HepG2 (cell line): ENCODE data around the gene EMC9. TPM values are rescaled to one million over a fixed set of nuclear protein-coding genes. Genes with fewer than 3 reads are reported as not detected.

Experiments
- ATAC-seq: fragments of 200-7000 bp; cut with Tn5 transposase; 3 replicates; pipeline ENCODE4 v1.9.1; 2020; ENCODE audit warnings: mild to moderate bottlenecking, moderate library complexity
- BruUV-seq: library from RNA; stranded (reverse); fragments of 400-500 nt; replicated peaks from 2 replicates; lab custom pipeline; 2021; lab: Mats Ljungman, UMichigan
- CTCF ChIA-PET: fragments of 300-600 bp; formaldehyde crosslinking; extraction: SDS; loops from one replicate; lab custom pipeline; 2021; ENCODE audit warnings: low total read pairs, inconsistent platforms, low intra/inter-chr PET ratio; lab: Yijun Ruan, JAX
- POLR2A ChIA-PET: fragments of 350-600 bp; sonication (Branson Sonifier 250); formaldehyde crosslinking; loops from one replicate; lab custom pipeline; 2020; ENCODE audit warnings: antibody characterized with exemption, inconsistent platforms; lab: Yijun Ruan, JAX
- DNase-seq: peaks from one replicate; pipeline ENCODE4 v3.0.0-alpha.2; 2015; ENCODE audit warnings: low spot score
- FAIRE-seq: peaks from 3 replicates; lab custom pipeline; 2011; peaks lifted over from hg19 to GRCh38; lab: Jason Lieb, UNC
- H2AFZ ChIP-seq: one replicate; pipeline ENCODE4 v1.6.1; 2011; ENCODE audit warnings: low read length, inconsistent platforms
- H3K27ac ChIP-seq: fragments of 300-600 bp; 3 replicates; pipeline ENCODE4 v1.8.0; 2011; ENCODE audit warnings: mixed run types, mild to moderate bottlenecking, mixed read lengths, low read length, inconsistent platforms; ENCODE audit not compliant: insufficient read depth; ENCODE audit errors: extremely low read length
- H3K27me3 ChIP-seq, 2 experiments: fragments of 200-600 bp in 1 of 2; 2 replicates in 1 of 2; 3 replicates in 1 of 2; pipeline versions ENCODE4 v1.6.0 to v1.8.0; 2011; ENCODE audit warnings: low read length in 2 of 2, mild to moderate bottlenecking in 2 of 2, moderate library complexity in 2 of 2, inconsistent platforms in 1 of 2; ENCODE audit not compliant: insufficient read depth in 2 of 2, control insufficient read depth in 1 of 2
- H3K36me3 ChIP-seq, 2 experiments: fragments of 200-600 bp in 1 of 2; replicated peaks in 1 of 2; 2 replicates in 1 of 2; 3 replicates in 1 of 2; pipeline versions ENCODE4 v1.5.1 to v1.8.0; 2011; ENCODE audit warnings: low read length in 2 of 2, inconsistent platforms in 1 of 2; ENCODE audit not compliant: insufficient read depth in 2 of 2, control insufficient read depth in 1 of 2
- H3K4me1 ChIP-seq: 2 replicates; pipeline ENCODE4 v1.5.1; 2012; ENCODE audit warnings: low read length, inconsistent platforms; ENCODE audit not compliant: insufficient read depth
- H3K4me2 ChIP-seq: 2 replicates; pipeline ENCODE4 v1.6.0; 2011; ENCODE audit warnings: low read depth, low read length, inconsistent platforms
- H3K4me3 ChIP-seq, 3 experiments: fragments of 200-600 bp in 1 of 3; sonication (generic), shearing (Covaris generic) in 1 of 3; replicated peaks in 1 of 3; 2 replicates each; pipeline ENCODE4 v1.5.1; 2011 to 2016; ENCODE audit warnings: low read length in 3 of 3, inconsistent platforms in 2 of 3, low read depth in 2 of 3, mild to moderate bottlenecking in 2 of 3, control low read depth in 1 of 3, mixed read lengths in 1 of 3; ENCODE audit not compliant: insufficient read depth in 1 of 3
- H3K79me2 ChIP-seq: one replicate; pipeline ENCODE4 v1.6.1; 2011; ENCODE audit warnings: low read length, inconsistent platforms; ENCODE audit not compliant: insufficient read depth
- H3K9ac ChIP-seq: 2 replicates; pipeline ENCODE4 v1.6.0; 2011; ENCODE audit warnings: mild to moderate bottlenecking, low read depth, low read length, inconsistent platforms; ENCODE audit not compliant: insufficient read depth
- H3K9me3 ChIP-seq: 2 replicates; pipeline ENCODE4 v1.5.1; 2012; ENCODE audit warnings: mild to moderate bottlenecking, low read length
- H4K20me1 ChIP-seq: 2 replicates; pipeline ENCODE4 v1.6.0; 2011; ENCODE audit warnings: inconsistent platforms, mild to moderate bottlenecking, low read length, moderate library complexity; ENCODE audit not compliant: insufficient read depth
- CCDC6 ChIP-seq: sonication (generic); formaldehyde crosslinking; IDR thresholded peaks from 2 replicates; pipeline ENCODE4 v1.8.1; 2022; ENCODE audit warnings: mild to moderate bottlenecking, missing genetic modification reagents, moderate library complexity
- E2F2 ChIP-seq: sonication (generic); formaldehyde crosslinking; IDR thresholded peaks from 2 replicates; pipeline ENCODE4 v1.4.0; 2020; ENCODE audit warnings: missing genetic modification reagents, borderline replicate concordance
- FOXK1 ChIP-seq: sonication (generic); formaldehyde crosslinking; IDR thresholded peaks from 2 replicates; pipeline ENCODE4 v1.4.0; 2020; ENCODE audit warnings: low read depth, missing genetic modification reagents, borderline replicate concordance
- JUN ChIP-seq: sonication (generic); formaldehyde crosslinking; IDR thresholded peaks from 2 replicates; pipeline ENCODE4 v1.4.0; 2020; ENCODE audit warnings: mild to moderate bottlenecking, missing genetic modification reagents
- KDM5A ChIP-seq: fragments of 200-600 bp; sonication (generic); IDR thresholded peaks from 2 replicates; pipeline ENCODE4 v1.7.0; 2018; ENCODE audit warnings: antibody characterized with exemption, mild to moderate bottlenecking, low read length, borderline replicate concordance
- MED13 ChIP-seq: sonication (generic); formaldehyde crosslinking; IDR thresholded peaks from 2 replicates; pipeline ENCODE4 v1.5.0; 2020; ENCODE audit warnings: missing genetic modification reagents
- MTERF4 ChIP-seq: sonication (generic); formaldehyde crosslinking; IDR thresholded peaks from 2 replicates; pipeline ENCODE4 v1.8.0; 2023; ENCODE audit warnings: mild to moderate bottlenecking, missing genetic modification reagents
- NR1H2 ChIP-seq: sonication (generic); formaldehyde crosslinking; IDR thresholded peaks from 2 replicates; pipeline ENCODE4 v1.8.1; 2022; ENCODE audit warnings: low read depth, missing genetic modification reagents, borderline replicate concordance
- PCBP1 ChIP-seq: fragments of 200-400 bp; formaldehyde crosslinking; IDR thresholded peaks from 2 replicates; pipeline ENCODE4 v1.6.1; 2017; ENCODE audit warnings: mild to moderate bottlenecking, low read depth, low read length, borderline replicate concordance
- RBFOX2 ChIP-seq: fragments of 200-400 bp; formaldehyde crosslinking; IDR thresholded peaks from 2 replicates; pipeline ENCODE4 v1.6.1; 2017; ENCODE audit warnings: low read depth, mild to moderate bottlenecking, low read length
- ZBTB33 ChIP-seq: sonication (generic); formaldehyde crosslinking; IDR thresholded peaks from 2 replicates; pipeline ENCODE4 v1.4.0; 2020; ENCODE audit warnings: missing genetic modification reagents
- ZBTB39 ChIP-seq: sonication (generic); formaldehyde crosslinking; IDR thresholded peaks from 2 replicates; pipeline ENCODE4 v1.5.0; 2020; ENCODE audit warnings: missing genetic modification reagents
- ZNF329 ChIP-seq: sonication (generic); formaldehyde crosslinking; IDR thresholded peaks from 2 replicates; pipeline ENCODE4 v1.9.0; 2021; ENCODE audit warnings: low read depth, mild to moderate bottlenecking, missing genetic modification reagents
- ZNF598 ChIP-seq: sonication (generic); formaldehyde crosslinking; IDR thresholded peaks from 2 replicates; pipeline ENCODE4 v1.5.1; 2020; ENCODE audit warnings: mild to moderate bottlenecking, missing genetic modification reagents, borderline replicate concordance
- WGBS: methylation state at CpG from one replicate; pipeline ENCODE4 v1.1.6; 2017; ENCODE audit warnings: low lambda C conversion rate; 5-methylcytosine and 5-hydroxymethylcytosine counted together
- in situ Hi-C: cut with HindIII; loops from 2 replicates; pipeline ENCODE4 v1.10.0; 2017; ENCODE audit warnings: low pct_unique_long_range_greater_than_20kb; ENCODE audit not compliant: extremely low pct_ligation_motif_present
- intact Hi-C: fragments of 100-400 bp; cut with micrococcal nuclease; formaldehyde crosslinking; loops from one replicate; pipeline ENCODE4 v1.10.0; 2022; ENCODE audit not compliant: unreplicated experiment
- polyA plus RNA-seq, 8 experiments: library from polyadenylated mRNA; depleted of rRNA in 3 of 8; stranded (reverse) in 7 of 8; unstranded in 1 of 8; fragments of >200 nt; fragmentation: Illumina TruSeq in 4 of 8; extraction: Trizol in 4 of 8; gene quantifications; 2 replicates each; pipeline versions ENCODE4 v1.2.1 to v1.2.3, GENCODE V29; 2011 to 2016; ENCODE audit warnings: low read depth in 4 of 8, missing spikeins in 1 of 8, mixed read lengths in 1 of 8; ENCODE audit not compliant: insufficient read depth in 1 of 8
- total RNA-seq, 5 experiments: library from RNA; depleted of rRNA; stranded (reverse); fragments of >200 nt; fragmentation: Illumina TruSeq; extraction: Trizol; gene quantifications; 2 replicates each; pipeline ENCODE4 v1.2.3, GENCODE V29; 2016; ENCODE audit warnings: low read depth in 1 of 5

Gene EMC9
- total and polyA plus RNA-seq, 2 of the 13 experiments (the other 11 are each of a cell fraction or from before 2014, with no cell fraction given): 60.5 to 78.7 TPM

- TF ChIP-seq ZBTB33 (CRISPR knock-in tag): 0 out of 2 replicates have a peak, but pooled peaks have one; percentile 12
- no peak for TF ChIP-seq ZBTB39
- TF ChIP-seq PCBP1: no peak
- peak; percentile 45 for TF ChIP-seq RBFOX2
Observed at GRCh38 chr14:24179294-24179960, 38.0 kb upstream of the EMC9 start (continued).

- no peak for ATAC-seq
- in situ Hi-C loops: no loop called here
- Histone ChIP-seq H3K27ac (no peak overlapping the region), H3K27me3 (no peaks in the 10 kb centered on the region), H4K20me1 (no peaks in the 10 kb centered on the region), H3K4me3 (no peak overlapping the region), H3K9me3 (no peaks in the 10 kb centered on the region), H2AFZ (no peak overlapping the region), H3K36me3 (peaks cover 54 to 59% of the 10 kb centered on the region in 2 experiments), H3K4me2 (no peak overlapping the region), H3K4me1 (no peaks in the 10 kb centered on the region), H3K79me2 (no peaks in the 10 kb centered on the region), H3K9ac (no peak overlapping the region)
- no peak for DNase-seq
- intact Hi-C loops: no loop called here
- ChIA-PET POLR2A (interaction anchor here (0.6 to 8.1 kb wide), 12 partner anchors 8 to 66 kb away, joined by 3 to 65 read pairs (median 5); partner anchors contain the start of genes CHMP4A, DCAF11, EMC9 and IPO4), CTCF (no interaction called here)
- FAIRE-seq: no peak
- BruUV-seq: no TSS peak
- WGBS: 86% methylated on average over 12 of the region's 12 CpGs
- TF ChIP-seq CCDC6 (0 out of 2 replicates have a peak, but pooled peaks have one; percentile 20), KDM5A (no peak), E2F2 (CRISPR knock-in tag) (no peak), ZNF329 (CRISPR knock-in tag) (no peak), FOXK1 (CRISPR knock-in tag) (no peak), ZNF598 (CRISPR knock-in tag) (no peak), JUN (CRISPR knock-in tag) (no peak), NR1H2 (CRISPR knock-in tag) (0 out of 2 replicates have a peak, but pooled peaks have one; percentile 23), MED13 (CRISPR knock-in tag) (no peak), MTERF4 (CRISPR knock-in tag) (no peak)
Observed at GRCh38 chr14:24178399-24179178, 37.2 kb upstream of the EMC9 start.
